ENCODE measurements around the gene METRNL.
A peak's percentile ranks its signal among the peaks of the same experiment; 100 is the strongest.

Gene METRNL

DNA sequence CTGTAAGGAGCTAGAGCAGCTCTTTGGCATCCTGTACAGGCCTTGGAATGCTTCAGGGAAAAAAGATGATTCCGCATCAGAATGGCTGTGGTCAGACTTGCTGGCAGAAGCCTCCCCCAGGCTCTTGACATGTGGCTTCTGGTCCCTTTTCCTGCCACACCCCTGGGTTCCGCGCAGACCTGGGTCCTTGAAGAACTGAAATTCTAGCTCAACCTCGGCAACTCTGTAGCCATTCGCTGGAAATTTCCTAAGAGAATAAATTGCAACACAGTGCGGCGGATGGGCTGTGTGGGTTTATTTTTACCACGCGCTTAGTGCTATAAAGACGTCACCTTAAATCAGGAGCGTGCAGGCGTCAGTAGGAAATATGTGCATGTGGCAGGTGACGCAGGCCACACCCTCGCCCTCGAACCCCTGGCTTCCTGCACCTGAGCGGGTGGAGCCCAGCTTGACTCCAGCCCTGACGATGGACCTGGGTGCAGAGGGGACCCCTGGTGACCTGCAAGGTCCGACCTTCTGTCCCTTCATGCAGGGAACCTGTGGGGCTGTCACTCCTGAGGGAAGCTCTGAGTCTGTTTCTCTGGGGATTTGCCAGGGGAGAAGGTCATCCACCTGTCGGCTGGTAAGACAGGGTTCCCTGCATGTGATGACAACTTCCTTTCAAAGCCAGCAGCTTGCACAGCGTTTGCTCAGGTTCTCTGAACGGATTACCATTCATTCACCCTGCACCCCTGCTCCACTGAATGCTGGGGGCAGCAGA is 46.3 kb downstream of the METRNL start:
- peaks cover 1% of the 10 kb centered on the region for H3K27me3 ChIP-seq (ENCODE audit: insufficient read depth, poor library complexity, severe bottlenecking)
- no peak overlapping the region for H3K27ac ChIP-seq (ENCODE audit: poor library complexity, severe bottlenecking)
- peak; percentile 77 for ATAC-seq (ENCODE audit: low read depth)
- no peaks in the 10 kb centered on the region for H3K9me3 ChIP-seq (ENCODE audit: severe bottlenecking)
- H3K4me1 ChIP-seq (ENCODE audit: insufficient read depth, poor library complexity, severe bottlenecking): peaks cover 3% of the 10 kb centered on the region
- H3K36me3 ChIP-seq (ENCODE audit: low read depth): no peaks in the 10 kb centered on the region
- H3K4me3 ChIP-seq (ENCODE audit: severe bottlenecking): no peak overlapping the region
- no peak for TF ChIP-seq CTCF (IDR thresholded peaks at IDR 0.05; ENCODE audit: poor library complexity, severe bottlenecking)
- no peak for DNase-seq (ENCODE audit: low spot score)

DNA sequence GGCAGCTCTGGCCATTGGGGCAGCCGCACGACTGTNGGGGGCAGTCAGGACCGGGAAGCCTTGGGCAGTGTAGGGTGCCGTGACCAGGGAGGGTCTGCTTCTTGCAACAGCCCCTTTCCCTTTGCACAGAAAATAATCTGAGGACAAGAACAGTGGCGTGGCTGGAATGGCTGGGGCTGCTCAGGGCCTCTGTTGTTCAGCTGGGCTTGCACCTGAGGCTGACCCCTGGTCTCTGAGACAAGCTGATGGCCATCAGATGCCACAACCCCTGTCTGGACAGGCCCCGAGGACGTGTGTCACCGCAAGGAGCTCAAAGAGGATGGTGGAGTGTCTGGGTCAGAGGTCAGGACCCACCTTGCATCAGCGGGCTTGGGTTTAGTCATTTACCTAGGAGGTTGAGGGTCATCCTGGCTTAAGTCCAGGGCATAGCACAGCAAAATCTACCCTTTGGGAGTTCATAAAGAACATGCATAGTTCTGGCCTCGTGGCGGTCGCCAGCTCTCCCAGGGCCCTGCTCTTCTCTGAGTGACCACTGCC is 46.9 kb downstream of the METRNL start:
- peaks cover 3% of the 10 kb centered on the region for H3K4me1 ChIP-seq (ENCODE audit: insufficient read depth, poor library complexity, severe bottlenecking)
- no peaks in the 10 kb centered on the region for H3K36me3 ChIP-seq (ENCODE audit: low read depth)
- H3K4me3 ChIP-seq (ENCODE audit: severe bottlenecking): no peak overlapping the region
- H3K27me3 ChIP-seq (ENCODE audit: insufficient read depth, poor library complexity, severe bottlenecking): peaks cover 5% of the 10 kb centered on the region
- no peak overlapping the region for H3K27ac ChIP-seq (ENCODE audit: poor library complexity, severe bottlenecking)
- TF ChIP-seq CTCF (IDR thresholded peaks at IDR 0.05; ENCODE audit: poor library complexity, severe bottlenecking): no peak
- DNase-seq (ENCODE audit: low spot score) (no peak), ATAC-seq (ENCODE audit: low read depth) (no peak)
- no peaks in the 10 kb centered on the region for H3K9me3 ChIP-seq (ENCODE audit: severe bottlenecking)

DNA sequence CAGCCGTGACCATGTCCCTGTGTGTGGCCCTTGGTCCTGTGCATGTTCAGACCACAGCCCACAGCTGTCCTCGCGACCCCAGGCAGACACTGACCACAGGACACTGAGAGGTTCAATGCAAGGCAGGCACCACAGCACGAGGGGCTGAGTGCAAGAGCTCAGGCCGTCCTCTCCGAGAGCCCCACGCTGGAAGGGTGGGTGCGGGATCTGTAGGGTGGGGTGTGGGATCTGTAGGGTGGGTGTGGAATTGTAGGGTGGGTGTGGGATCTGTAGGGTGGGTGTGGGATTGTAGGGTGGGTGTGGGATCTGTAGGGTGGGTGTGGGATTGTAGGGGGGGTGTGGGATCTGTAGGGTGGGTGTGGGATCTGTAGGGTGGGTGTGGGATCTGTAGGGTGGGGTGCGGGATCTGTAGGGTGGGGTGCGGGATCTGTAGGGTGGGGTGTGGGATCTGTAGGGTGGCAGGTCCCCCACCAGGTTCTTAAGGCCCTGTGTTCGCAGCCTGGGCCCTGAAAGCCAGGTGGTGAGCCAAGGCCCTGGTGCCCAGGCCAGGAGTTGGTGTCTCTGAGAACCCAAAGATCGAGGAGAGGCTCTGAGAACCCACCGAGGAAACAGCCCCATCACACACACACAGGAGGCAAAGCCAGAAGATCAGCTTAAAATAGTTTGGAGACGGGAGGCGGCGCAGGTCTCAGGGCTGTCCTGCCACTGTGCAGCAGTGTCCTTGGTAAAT is 48.2 kb downstream of the METRNL start:
- ATAC-seq (ENCODE audit: low read depth) (no peak), DNase-seq (ENCODE audit: low spot score) (no peak)
- Histone ChIP-seq H3K4me1 (ENCODE audit: insufficient read depth, poor library complexity, severe bottlenecking) (peaks cover 3% of the 10 kb centered on the region), H3K9me3 (ENCODE audit: severe bottlenecking) (no peaks in the 10 kb centered on the region), H3K36me3 (ENCODE audit: low read depth) (no peaks in the 10 kb centered on the region), H3K27me3 (ENCODE audit: insufficient read depth, poor library complexity, severe bottlenecking) (peaks cover 5% of the 10 kb centered on the region), H3K4me3 (ENCODE audit: severe bottlenecking) (no peak overlapping the region), H3K27ac (ENCODE audit: poor library complexity, severe bottlenecking) (no peak overlapping the region)
- TF ChIP-seq CTCF (IDR thresholded peaks at IDR 0.05; ENCODE audit: poor library complexity, severe bottlenecking): no peak

DNA sequence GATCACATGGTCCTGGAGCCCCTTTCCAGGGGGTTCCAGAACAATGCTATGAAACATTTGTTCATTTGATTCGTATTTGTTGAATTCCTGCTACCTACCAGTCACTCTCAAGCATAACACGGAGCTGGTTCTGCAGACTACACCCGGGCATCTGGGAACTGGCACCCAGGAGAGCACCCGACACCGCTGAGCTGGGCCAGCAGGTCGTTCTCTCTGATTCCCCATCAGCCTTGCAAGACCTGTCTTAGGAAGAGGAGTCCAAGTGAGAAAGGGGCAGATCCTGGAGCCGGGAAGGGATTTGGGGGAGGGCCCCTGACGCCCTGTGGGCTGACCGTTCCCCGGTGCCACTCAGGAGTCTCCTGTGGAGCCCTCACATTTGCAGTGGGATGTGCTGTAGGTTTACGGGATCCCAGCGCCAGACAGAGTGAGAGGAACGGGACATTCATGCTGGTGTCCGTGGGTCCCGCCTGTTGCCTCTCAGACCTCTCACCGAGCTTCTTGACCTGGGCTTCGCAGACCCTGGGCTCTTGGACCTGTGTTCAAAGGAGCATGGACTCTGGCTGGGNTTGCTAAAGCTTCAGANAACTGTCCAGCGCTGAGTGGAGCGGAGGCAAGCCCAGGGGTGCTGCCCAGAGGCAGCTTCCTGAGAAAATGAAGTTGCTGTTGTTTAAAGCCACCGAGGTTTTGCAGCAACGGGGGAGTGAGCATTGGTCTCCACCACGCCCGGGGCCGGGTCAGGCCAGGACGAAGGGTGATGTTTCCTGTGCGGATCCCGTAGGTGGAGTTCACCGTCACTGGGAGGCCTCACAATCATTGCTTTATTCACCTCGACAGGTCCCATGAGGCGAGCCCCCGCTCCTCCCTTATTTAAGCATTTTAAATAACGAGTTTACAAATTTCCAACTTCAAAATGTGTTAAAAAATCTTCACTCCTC is 49.2 kb downstream of the METRNL start:
- ATAC-seq (ENCODE audit: low read depth) (no peak), DNase-seq (ENCODE audit: low spot score) (no peak)
- Histone ChIP-seq H3K4me1 (ENCODE audit: insufficient read depth, poor library complexity, severe bottlenecking) (peaks cover 3% of the 10 kb centered on the region), H3K36me3 (ENCODE audit: low read depth) (no peaks in the 10 kb centered on the region), H3K27ac (ENCODE audit: poor library complexity, severe bottlenecking) (no peak overlapping the region), H3K27me3 (ENCODE audit: insufficient read depth, poor library complexity, severe bottlenecking) (peaks cover 5% of the 10 kb centered on the region), H3K9me3 (ENCODE audit: severe bottlenecking) (no peaks in the 10 kb centered on the region), H3K4me3 (ENCODE audit: severe bottlenecking) (no peak overlapping the region)
- no peak for TF ChIP-seq CTCF (IDR thresholded peaks at IDR 0.05; ENCODE audit: poor library complexity, severe bottlenecking)

Measured in RWPE2 (cell line).